H9 (cell line): ENCODE results near the gene EFHD1. TPM values are rescaled to one million over a fixed set of nuclear protein-coding genes. Genes with fewer than 3 reads are reported as not detected.
A peak's percentile ranks its signal among the peaks of the same experiment; 100 is the strongest.

Source experiments
- DNase-seq: peaks from one replicate; pipeline ENCODE4 v3.0.0-alpha.2; 2017
- H2AFZ ChIP-seq: one replicate; pipeline ENCODE4 v1.6.1; 2013; ENCODE audit warnings: mild to moderate bottlenecking, low read length, control low read depth, moderate library complexity
- H2AK5ac ChIP-seq: 2 replicates; pipeline ENCODE4 v1.6.1; 2013; ENCODE audit warnings: low read length, control low read depth, mixed read lengths; ENCODE audit not compliant: insufficient read length
- H2BK120ac ChIP-seq: one replicate; pipeline ENCODE4 v1.6.1; 2013; ENCODE audit warnings: low read depth, mild to moderate bottlenecking, low read length, control low read depth, inconsistent platforms; ENCODE audit not compliant: poor library complexity, severe bottlenecking
- H2BK12ac ChIP-seq: 2 replicates; pipeline ENCODE4 v1.6.1; 2013; ENCODE audit warnings: low read length, control low read depth, mixed read lengths, low read depth; ENCODE audit not compliant: insufficient read length
- H2BK15ac ChIP-seq: 2 replicates; pipeline ENCODE4 v1.6.1; 2013; ENCODE audit warnings: low read depth, low read length, control low read depth
- H2BK20ac ChIP-seq: one replicate; pipeline ENCODE4 v1.6.1; 2013; ENCODE audit warnings: low read depth, mild to moderate bottlenecking, low read length, control low read depth, inconsistent platforms; ENCODE audit not compliant: poor library complexity, severe bottlenecking
- H2BK5ac ChIP-seq: 2 replicates; pipeline ENCODE4 v1.6.1; 2013; ENCODE audit warnings: low read length, control low read depth, mixed read lengths; ENCODE audit not compliant: insufficient read length
- H3K14ac ChIP-seq: 2 replicates; pipeline ENCODE4 v1.6.1; 2013; ENCODE audit warnings: low read length, control low read depth; ENCODE audit not compliant: insufficient read depth
- H3K18ac ChIP-seq: 2 replicates; pipeline ENCODE4 v1.6.1; 2013; ENCODE audit warnings: low read depth, mild to moderate bottlenecking, mixed read lengths, low read length, control low read depth; ENCODE audit not compliant: insufficient read length
- H3K23ac ChIP-seq: 2 replicates; pipeline ENCODE4 v1.6.1; 2013; ENCODE audit warnings: low read length, control low read depth, mixed read lengths, low read depth; ENCODE audit not compliant: insufficient read length
- H3K23me2 ChIP-seq: 2 replicates; pipeline ENCODE4 v1.6.1; 2013; ENCODE audit warnings: low read depth, mild to moderate bottlenecking, mixed read lengths, low read length, control low read depth; ENCODE audit not compliant: insufficient read length, poor library complexity, severe bottlenecking
- H3K27ac ChIP-seq: 2 replicates; pipeline ENCODE4 v1.5.1; 2013; ENCODE audit warnings: low read length, control low read depth, mixed read lengths, low read depth; ENCODE audit not compliant: insufficient read length
- H3K27me3 ChIP-seq: 2 replicates; pipeline ENCODE4 v1.6.1; 2013; ENCODE audit warnings: low read length, control low read depth, inconsistent platforms; ENCODE audit not compliant: insufficient read depth
- H3K4ac ChIP-seq: 2 replicates; pipeline ENCODE4 v1.6.1; 2013; ENCODE audit warnings: low read depth, mild to moderate bottlenecking, control low read depth, inconsistent platforms, low read length, moderate library complexity
- H3K4me1 ChIP-seq: 2 replicates; pipeline ENCODE4 v1.6.1; 2013; ENCODE audit warnings: low read length, control low read depth, inconsistent platforms; ENCODE audit not compliant: insufficient read depth
- H3K4me2 ChIP-seq: 2 replicates; pipeline ENCODE4 v1.6.1; 2013; ENCODE audit warnings: low read length, control low read depth, mixed read lengths; ENCODE audit not compliant: insufficient read length, insufficient read depth
- H3K56ac ChIP-seq: 2 replicates; pipeline ENCODE4 v1.6.1; 2013; ENCODE audit warnings: low read depth, mild to moderate bottlenecking, mixed read lengths, low read length, control low read depth; ENCODE audit not compliant: insufficient read length
- H3K79me1 ChIP-seq: 2 replicates; pipeline ENCODE4 v1.6.1; 2013; ENCODE audit warnings: low read depth, mild to moderate bottlenecking, moderate library complexity, low read length, control low read depth, inconsistent platforms; ENCODE audit not compliant: insufficient read depth, poor library complexity, severe bottlenecking
- H3K79me2 ChIP-seq: 2 replicates; pipeline ENCODE4 v1.6.1; 2013; ENCODE audit warnings: low read length, control low read depth, inconsistent platforms; ENCODE audit not compliant: insufficient read depth
- H3K9ac ChIP-seq: 2 replicates; pipeline ENCODE4 v1.6.1; 2013; ENCODE audit warnings: low read length, control low read depth, mixed read lengths; ENCODE audit not compliant: insufficient read length; ENCODE audit errors: extremely low read depth
- H3K9me3 ChIP-seq: one replicate; pipeline ENCODE4 v1.6.1; 2013; ENCODE audit warnings: low read depth, low read length, inconsistent platforms; ENCODE audit not compliant: control insufficient read depth
- H3T11ph ChIP-seq: one replicate; pipeline ENCODE4 v1.6.1; 2013; ENCODE audit warnings: mild to moderate bottlenecking, low read length, control low read depth, inconsistent platforms
- H4K20me1 ChIP-seq: one replicate; pipeline ENCODE4 v1.6.1; 2013; ENCODE audit not compliant: control insufficient read depth, insufficient read length, insufficient read depth
- H4K5ac ChIP-seq: 2 replicates; pipeline ENCODE4 v1.6.1; 2013; ENCODE audit warnings: low read depth, mild to moderate bottlenecking, mixed read lengths, low read length, control low read depth; ENCODE audit not compliant: insufficient read length
- H4K8ac ChIP-seq: replicated peaks from 2 replicates; pipeline ENCODE4 v1.6.1; 2013; ENCODE audit warnings: low read length, control low read depth, mixed read lengths, low read depth; ENCODE audit not compliant: insufficient read length
- H4K91ac ChIP-seq: 2 replicates; pipeline ENCODE4 v1.6.1; 2013; ENCODE audit warnings: low read depth, mild to moderate bottlenecking, moderate library complexity, mixed read lengths, low read length, control low read depth; ENCODE audit not compliant: insufficient read length
- H3K27ac Mint-ChIP-seq, 3 experiments: 2 replicates in 2 of 3; 3 replicates in 1 of 3; pipeline ENCODE4 v1.8.0; 2020 to 2021; ENCODE audit warnings: mixed read lengths in 3 of 3, mild to moderate bottlenecking in 1 of 3, moderate library complexity in 1 of 3
- H3K27me3 Mint-ChIP-seq: 2 replicates; pipeline ENCODE4 v1.8.0; 2021; ENCODE audit warnings: low read depth, mild to moderate bottlenecking, moderate library complexity, mixed read lengths
- H3K36me3 Mint-ChIP-seq, 3 experiments: 2 replicates in 2 of 3; 3 replicates in 1 of 3; pipeline ENCODE4 v1.8.0; 2020 to 2021; ENCODE audit warnings: low read depth in 3 of 3, mixed read lengths in 3 of 3; ENCODE audit not compliant: insufficient read depth in 1 of 3
- H3K4me1 Mint-ChIP-seq, 2 experiments: 2 replicates each; pipeline ENCODE4 v1.8.0; 2020; ENCODE audit warnings: mixed read lengths in 2 of 2
- H3K4me3 Mint-ChIP-seq, 2 experiments: 2 replicates in 1 of 2; 3 replicates in 1 of 2; pipeline ENCODE4 v1.8.0; 2020 to 2021; ENCODE audit warnings: mild to moderate bottlenecking in 2 of 2, mixed read lengths in 2 of 2, moderate library complexity in 1 of 2
- H3K9me3 Mint-ChIP-seq, 2 experiments: 2 replicates in 1 of 2; 3 replicates in 1 of 2; pipeline ENCODE4 v1.8.0; 2020; ENCODE audit warnings: mild to moderate bottlenecking in 2 of 2, mixed read lengths in 2 of 2, moderate library complexity in 1 of 2
- WGBS: extraction: QIAGEN DNeasy Blood & Tissue Kit; methylation state at CpG from one replicate; pipeline ENCODE4 v1.1.7; 2013; ENCODE audit warnings: missing lambda C conversion rate, low lambda C conversion rate, mixed read lengths; ENCODE audit not compliant: insufficient read length; ENCODE audit errors: extremely low coverage; 5-methylcytosine and 5-hydroxymethylcytosine counted together
- total RNA-seq: library from RNA; stranded (reverse); gene quantifications from 2 replicates; pipeline ENCODE4 v1.2.1, GENCODE V29; 2021
- TF ChIP-seq, protein P1 (sequence below): fragments of 200-600 bp; sonication (generic); conservative IDR thresholded peaks from 3 replicates; pipeline ENCODE4 v1.8.0; 2021; ENCODE audit warnings: antibody characterized with exemption, mild to moderate bottlenecking

Gene EFHD1
- total RNA-seq, 1 experiment from 2014 or later, result 2.8 TPM

- no peaks in the 10 kb centered on the region for H3K4me1 ChIP-seq
- H3K27me3 Mint-ChIP-seq, result peaks cover 1% of the 10 kb centered on the region; the same call in 1 of the 2 replicates
- H3K27ac Mint-ChIP-seq, result peak overlapping the region in 1 of 3 experiments; percentile 32; a peak in 1 of 7 replicates
- H3K9ac ChIP-seq, result no peak overlapping the region
- no peak overlapping the region for H2BK120ac ChIP-seq
- no peak overlapping the region for H3K4me2 ChIP-seq
- H3T11ph ChIP-seq, result no peak overlapping the region
- no peaks in the 10 kb centered on the region for H3K27me3 ChIP-seq
- H3K4me3 Mint-ChIP-seq, result no peak overlapping the region
- no peak overlapping the region for H2BK15ac ChIP-seq
- no peaks in the 10 kb centered on the region for H3K9me3 Mint-ChIP-seq
- no peak overlapping the region for H3K14ac ChIP-seq
- no peak overlapping the region for H4K91ac ChIP-seq
- no peak overlapping the region for H3K18ac ChIP-seq
- H3K27ac ChIP-seq, result no peak overlapping the region
- no peak overlapping the region for H2BK5ac ChIP-seq
- no peak overlapping the region for H2AFZ ChIP-seq
- H3K23ac ChIP-seq, result no peak overlapping the region
- no peaks in the 10 kb centered on the region for H3K23me2 ChIP-seq
- H3K4me1 Mint-ChIP-seq, result peaks cover 7 to 10% of the 10 kb centered on the region in 2 experiments
- H4K5ac ChIP-seq, result no peak overlapping the region
- H2BK20ac ChIP-seq, result no peak overlapping the region
- H4K20me1 ChIP-seq, result no peaks in the 10 kb centered on the region
- no peak overlapping the region for H2BK12ac ChIP-seq
- no peaks in the 10 kb centered on the region for H3K36me3 Mint-ChIP-seq
- no peak overlapping the region for H4K8ac ChIP-seq
- H3K79me2 ChIP-seq, result no peaks in the 10 kb centered on the region
- H3K79me1 ChIP-seq, result no peaks in the 10 kb centered on the region
- TF ChIP-seq, protein P1, sequence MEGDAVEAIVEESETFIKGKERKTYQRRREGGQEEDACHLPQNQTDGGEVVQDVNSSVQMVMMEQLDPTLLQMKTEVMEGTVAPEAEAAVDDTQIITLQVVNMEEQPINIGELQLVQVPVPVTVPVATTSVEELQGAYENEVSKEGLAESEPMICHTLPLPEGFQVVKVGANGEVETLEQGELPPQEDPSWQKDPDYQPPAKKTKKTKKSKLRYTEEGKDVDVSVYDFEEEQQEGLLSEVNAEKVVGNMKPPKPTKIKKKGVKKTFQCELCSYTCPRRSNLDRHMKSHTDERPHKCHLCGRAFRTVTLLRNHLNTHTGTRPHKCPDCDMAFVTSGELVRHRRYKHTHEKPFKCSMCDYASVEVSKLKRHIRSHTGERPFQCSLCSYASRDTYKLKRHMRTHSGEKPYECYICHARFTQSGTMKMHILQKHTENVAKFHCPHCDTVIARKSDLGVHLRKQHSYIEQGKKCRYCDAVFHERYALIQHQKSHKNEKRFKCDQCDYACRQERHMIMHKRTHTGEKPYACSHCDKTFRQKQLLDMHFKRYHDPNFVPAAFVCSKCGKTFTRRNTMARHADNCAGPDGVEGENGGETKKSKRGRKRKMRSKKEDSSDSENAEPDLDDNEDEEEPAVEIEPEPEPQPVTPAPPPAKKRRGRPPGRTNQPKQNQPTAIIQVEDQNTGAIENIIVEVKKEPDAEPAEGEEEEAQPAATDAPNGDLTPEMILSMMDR, result no peak
- DNase-seq, result no peak
- no peaks in the 10 kb centered on the region for H3K9me3 ChIP-seq
- H3K4ac ChIP-seq, result no peak overlapping the region
- WGBS, result no CpG with 5 or more reads among the region's 10 CpGs
- H3K56ac ChIP-seq, result no peak overlapping the region
- H2AK5ac ChIP-seq, result no peak overlapping the region
Observed at GRCh38 chr2:232667989-232668583, 34.7 kb downstream of the EFHD1 start.
